SK-MEL-5 (cell line): ENCODE data around the gene TTC9C. TPM values are rescaled to one million over a fixed set of nuclear protein-coding genes. Genes with fewer than 3 reads are reported as not detected.
A peak's percentile ranks its signal among the peaks of the same experiment; 100 is the strongest.
"Not testable (repeated sequence)": the region's sequence is repeated elsewhere in the genome, so short reads cannot be mapped to it uniquely, and the experiment has no call there.

Source experiments
- DNase-seq: peaks from one replicate; pipeline ENCODE4 v3.0.0-alpha.2; 2016; ENCODE audit warnings: low read depth, low spot score
- in situ Hi-C: cut with HindIII; loops from 2 replicates; pipeline ENCODE4 v1.10.0; 2016; ENCODE audit warnings: low sequenced_read_pairs, high pct_unique_total_duplicates, low pct_unique_long_range_greater_than_20kb
- polyA plus RNA-seq, 2 experiments: library from polyadenylated mRNA; depleted of rRNA; stranded (reverse); fragments of >200 nt; gene quantifications; 2 replicates each; pipeline ENCODE4 v1.2.3, GENCODE V29; 2015
- total RNA-seq: library from RNA; depleted of rRNA; stranded (reverse); fragments of >200 nt; shearing (Covaris generic); gene quantifications from 2 replicates; pipeline ENCODE4 v1.2.3, GENCODE V29; 2014; rRNA removed

TTC9C gene, protein sequence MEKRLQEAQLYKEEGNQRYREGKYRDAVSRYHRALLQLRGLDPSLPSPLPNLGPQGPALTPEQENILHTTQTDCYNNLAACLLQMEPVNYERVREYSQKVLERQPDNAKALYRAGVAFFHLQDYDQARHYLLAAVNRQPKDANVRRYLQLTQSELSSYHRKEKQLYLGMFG
- total RNA-seq = 25.0 and 25.4 TPM in 2 replicates
- 22.4 and 32.2 TPM in 2 replicates for polyA plus RNA-seq (2015; cell fraction: cytosol; rRNA removed)
- polyA plus RNA-seq (2015; cell fraction: nucleus; rRNA removed) = 21.8 and 30.2 TPM in 2 replicates

DNA sequence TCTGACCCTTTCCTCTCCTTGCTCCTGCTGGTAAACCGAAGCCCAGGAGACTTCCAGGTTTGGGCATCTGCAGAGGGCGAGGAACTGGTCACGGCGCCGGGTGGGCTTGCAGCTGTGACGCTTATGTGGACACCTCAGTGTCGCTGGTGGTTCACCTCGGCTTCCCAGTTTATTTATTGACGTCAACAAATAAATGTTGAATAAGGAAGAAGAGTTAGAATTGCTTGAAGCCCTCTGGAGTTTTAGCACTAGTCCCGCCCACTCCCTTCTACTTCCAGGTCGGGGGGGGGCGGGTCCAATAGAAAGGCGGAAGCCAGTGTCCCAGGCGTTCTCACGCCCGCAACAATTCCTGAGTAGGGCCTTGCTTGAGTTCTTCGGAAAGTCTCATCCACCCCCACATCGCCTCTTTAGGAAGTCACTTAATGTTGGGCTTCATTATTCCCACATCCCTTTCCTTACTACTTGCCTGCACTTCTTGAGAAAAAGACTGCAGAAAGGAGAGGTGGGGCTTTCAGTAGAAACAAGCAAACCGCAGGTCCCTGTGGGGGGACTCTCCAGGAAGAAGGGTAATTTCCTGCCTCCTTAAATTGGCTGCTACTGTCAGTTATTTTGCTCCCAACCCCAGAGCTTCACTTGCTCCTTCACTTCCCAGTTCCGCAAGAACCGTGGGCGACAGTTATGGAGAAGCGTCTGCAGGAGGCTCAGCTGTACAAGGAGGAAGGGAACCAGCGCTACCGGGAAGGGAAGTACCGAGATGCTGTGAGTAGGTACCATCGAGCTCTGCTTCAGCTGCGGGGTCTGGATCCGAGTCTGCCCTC lies at the start of gene TTC9C:
Gene TTC9C (plus strand): TSS at position 316 of the 818 bp plus-strand sequence. CDS start 363 bp downstream, at position 679.
- in situ Hi-C loops = no loop called here

DNA sequence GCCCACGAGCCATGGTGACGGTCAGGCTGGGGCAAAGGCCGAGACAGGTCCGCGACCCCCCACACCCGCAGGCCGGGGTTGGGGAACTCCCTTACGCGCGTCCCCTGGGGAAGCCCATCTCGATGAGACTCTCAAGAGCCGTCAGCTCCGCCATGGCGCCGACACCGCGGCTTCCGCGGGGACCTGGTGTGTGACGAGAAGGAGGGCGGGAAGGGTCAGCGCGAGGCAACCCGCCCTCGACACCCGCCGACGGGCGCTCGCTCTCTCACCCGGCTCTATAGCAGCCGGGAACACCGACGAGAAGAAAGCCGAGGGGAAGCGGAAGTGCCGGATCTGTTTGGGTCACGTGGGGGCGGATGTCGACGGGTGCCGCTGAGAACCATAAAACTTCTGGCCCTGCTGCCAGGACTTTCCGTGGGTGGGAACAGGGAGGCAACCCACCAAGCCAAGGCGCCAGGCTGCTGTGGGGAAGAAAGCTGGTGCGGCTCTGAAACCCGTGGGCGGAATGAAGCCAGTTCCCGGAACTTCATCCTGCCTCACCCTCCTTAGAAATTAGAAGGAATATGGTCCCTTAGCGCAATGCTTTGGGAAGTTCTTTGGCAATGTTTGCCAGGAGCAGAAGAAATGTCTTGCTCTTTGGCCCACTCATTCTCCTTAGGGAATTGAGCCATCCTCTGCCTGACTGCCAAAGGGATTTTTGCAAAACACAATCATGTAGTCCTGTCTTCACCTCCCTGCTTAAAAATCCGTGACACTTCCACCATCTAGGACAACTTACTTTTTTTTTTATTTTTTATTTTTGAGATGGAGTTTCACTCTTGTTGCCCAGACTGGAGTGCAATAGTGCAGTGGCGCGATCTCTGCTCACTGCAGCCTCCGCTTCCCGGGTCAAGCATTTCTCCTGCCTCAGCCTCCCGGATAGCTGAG lies 49.3 kb upstream of the TTC9C start, which contains the start of gene UBXN1:
Gene UBXN1 (minus strand): TSS at position 304 of the 927 bp plus-strand sequence. CDS start 150 bp downstream, at position 154.
- peak; percentile 88 for DNase-seq
- in situ Hi-C loops = no loop called here

More for the DNA sequence above, at the start of gene TTC9C:
- DNase-seq = peak; percentile 80

DNA sequence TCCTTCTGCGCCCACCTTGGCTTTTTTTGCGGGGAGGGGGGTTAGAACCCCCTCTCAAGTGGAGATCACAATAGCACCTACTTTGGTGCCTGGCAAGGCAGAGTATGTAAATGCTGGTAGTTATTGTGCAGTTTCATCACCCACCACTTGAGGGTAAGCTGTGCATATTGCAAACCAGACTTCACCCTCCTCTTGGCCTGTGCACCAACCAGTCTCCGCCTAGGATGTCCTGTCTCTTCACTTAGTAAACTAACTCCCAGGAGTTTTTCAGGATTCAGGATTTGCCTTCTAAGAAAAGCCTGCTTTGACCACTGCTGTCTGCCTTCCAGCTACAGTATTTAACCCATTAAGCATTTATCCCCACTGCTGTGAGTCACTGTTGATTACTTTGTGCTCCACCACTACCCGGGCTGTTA lies 47.5 kb upstream of the TTC9C start:
- peak; percentile 84 for DNase-seq
- in situ Hi-C loops = no loop called here

DNA sequence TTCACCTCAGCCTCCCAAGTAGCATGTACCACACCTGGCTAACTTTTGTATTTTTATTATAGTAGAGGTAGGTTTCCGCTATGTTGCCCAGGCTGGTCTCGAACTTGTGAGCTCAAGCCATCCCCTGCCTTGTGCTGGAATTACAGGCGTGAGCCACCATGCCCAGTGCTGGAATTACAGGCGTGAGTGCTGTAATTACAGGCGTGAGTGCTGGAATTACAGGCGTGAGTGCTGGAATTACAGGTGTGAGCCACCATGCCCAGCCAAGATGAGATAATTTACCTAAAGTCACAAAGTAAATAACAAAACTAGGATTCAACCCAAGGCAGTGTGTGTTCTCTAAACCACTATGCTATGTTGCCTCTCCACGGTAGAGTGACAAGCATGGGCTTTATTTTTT lies 45.8 kb upstream of the TTC9C start:
- no peak for DNase-seq
- in situ Hi-C loops = no loop called here

DNA sequence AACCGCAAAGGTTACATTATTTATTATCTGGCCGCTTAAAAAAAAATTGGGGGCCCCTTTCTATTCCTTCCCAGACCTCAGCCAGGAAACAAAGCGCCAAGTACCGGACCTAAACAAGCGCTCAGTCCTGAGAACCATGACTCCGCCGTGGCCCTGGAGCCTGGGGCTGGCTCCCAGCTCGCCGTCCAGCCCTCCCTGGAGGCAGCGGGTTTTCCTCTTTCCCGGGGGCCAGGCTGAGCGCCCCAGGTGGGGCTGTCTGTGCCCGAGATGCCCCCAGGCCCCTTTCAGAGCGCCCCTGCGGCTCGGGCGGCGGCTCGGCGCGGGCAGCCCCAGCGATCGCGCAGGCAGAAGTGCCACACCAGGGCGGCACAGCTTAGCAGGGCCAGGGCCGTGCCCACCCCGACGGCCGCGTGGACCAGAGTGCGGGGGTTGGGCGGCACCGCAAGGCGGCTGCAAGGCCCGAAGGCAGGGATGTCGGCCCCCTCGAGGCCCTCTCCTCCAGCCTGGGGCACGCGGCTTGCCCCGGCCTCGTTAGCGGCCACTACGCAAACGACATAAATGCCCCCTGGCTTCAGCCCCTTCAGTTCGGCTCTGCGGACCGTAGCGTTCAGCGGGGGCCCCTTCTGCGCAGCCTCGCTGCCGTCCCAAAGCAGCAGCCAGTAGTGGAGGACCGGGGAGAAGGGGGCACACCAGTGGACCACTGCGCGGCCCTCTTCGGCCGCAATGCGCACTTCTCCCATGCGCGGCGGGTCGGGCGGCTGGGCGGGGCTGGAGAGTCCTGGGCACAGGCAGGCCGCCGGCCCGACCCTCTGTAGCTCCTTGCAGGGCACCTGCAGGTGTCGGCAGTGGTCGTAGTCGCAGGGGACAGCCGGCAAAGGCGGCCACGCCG lies 40.5 kb upstream of the TTC9C start:
- in situ Hi-C loops = no loop called here
- no peak for DNase-seq

DNA sequence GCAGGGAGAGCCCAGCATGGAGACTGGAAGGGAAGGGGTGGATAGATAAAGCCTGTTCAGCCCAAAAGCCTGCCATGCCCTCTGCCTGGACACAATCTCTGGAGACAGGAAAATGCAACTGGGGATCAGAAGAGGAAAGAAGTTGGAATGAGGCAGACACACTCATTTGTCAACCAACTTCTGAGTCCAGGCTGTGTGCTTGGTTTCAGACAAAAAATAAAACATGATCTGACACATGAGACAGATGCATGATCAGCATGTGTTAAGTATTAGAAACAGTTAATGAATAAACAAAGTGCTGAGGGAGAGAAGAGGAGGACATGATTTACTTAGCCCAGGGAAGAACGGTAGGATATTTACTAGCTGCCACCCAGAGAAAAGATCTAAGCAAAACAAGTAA lies 39.8 kb upstream of the TTC9C start:
- in situ Hi-C loops = no loop called here
- no peak for DNase-seq

DNA sequence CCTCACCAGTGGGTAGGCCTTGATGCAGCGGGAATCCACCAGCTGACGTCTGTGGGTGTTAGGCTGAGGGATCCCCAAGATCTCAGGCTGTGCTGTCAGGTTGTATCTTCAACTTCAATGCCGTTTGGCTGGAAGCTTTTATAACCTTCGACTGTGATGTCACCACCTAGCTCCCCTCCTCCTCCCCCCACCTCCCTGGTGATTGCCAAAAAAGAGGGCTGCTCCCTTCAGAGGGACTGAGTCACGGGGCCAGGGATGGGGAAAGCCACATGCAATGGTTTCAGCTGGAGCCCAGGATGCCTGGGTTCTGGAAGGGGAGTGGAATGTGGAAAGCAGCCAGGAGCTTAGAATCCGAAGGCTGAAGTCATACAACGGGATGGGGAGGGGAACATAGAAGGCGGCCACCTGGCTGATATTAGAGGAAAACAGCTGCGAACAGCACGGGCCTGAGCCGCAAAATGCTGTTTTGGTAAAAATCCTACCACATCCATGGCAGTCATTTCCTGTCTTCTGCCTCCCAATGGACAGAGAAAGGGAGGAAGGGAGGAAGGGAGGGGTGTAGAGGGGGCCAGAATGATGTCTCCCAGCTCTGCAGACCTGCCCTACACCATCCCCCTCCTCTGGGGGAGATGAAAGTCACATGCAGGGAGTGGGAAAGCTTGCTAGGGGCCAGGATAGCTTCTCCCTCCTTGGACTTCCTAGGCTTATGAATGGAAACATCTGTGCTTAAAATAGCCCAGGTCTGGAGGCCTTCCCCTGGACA lies 38.7 kb upstream of the TTC9C start, which contains the start of gene LRRN4CL:
Gene LRRN4CL (minus strand): TSS at position 110 of the 763 bp plus-strand sequence. CDS start 1,022 bp downstream, outside the sequence.
- peak; percentile 47 for DNase-seq
- in situ Hi-C loops = no loop called here

DNA sequence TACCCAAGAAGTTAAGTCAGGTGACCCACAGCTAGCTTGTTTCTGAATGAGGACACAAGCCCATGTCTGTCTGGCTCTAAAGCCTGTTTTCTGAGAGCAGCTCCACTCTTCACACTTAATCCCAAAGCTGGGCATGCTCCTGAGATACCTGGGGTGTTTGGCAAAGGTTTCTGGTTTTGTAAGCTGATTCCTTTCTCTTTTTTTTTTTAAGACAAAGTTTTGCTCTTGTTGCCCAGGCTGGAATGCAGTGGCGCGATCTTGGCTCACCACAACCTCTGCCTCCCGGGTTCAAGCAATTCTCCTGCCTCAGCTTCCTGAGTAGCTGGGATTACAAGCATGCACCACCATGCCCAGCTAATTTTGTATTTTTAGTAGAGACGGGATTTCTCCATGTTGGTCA lies 34.7 kb upstream of the TTC9C start:
- DNase-seq, in situ Hi-C loops: not testable (repeated sequence)

DNA sequence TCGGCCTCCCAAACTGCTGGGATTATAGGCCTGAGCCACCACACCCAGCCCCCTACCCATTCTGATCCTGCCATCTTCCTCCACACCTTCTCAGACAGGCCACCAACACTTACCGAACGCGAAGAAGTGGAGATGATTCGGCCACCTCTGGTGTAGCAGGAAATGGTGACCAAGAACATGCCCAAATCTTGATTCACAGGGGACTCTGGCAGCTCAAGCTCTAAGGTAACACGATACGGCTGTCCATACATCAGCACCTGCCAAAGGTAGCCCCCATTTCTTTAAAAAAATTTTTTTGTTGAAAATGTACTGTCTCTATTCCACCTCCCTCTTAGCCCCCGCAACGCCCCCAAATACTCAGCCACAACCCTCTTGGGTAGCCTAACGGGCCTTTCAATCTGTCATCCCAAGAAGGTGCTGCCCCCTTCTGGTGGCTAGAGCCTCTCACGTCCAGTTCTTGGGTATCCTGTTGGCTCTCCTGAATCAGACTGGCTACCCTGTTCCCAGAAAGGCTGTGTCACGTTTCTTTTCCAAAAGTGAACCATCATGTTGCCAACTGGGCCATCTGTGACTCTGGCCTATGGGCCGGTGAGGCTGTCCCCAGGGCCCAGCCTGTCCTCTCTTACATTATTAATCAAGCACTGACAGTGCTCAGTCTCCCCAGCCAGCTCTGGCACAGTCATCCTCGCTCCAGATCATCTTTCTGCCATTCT lies 33.7 kb upstream of the TTC9C start:
- peak; percentile 82 for DNase-seq
- in situ Hi-C loops = no loop called here

DNA sequence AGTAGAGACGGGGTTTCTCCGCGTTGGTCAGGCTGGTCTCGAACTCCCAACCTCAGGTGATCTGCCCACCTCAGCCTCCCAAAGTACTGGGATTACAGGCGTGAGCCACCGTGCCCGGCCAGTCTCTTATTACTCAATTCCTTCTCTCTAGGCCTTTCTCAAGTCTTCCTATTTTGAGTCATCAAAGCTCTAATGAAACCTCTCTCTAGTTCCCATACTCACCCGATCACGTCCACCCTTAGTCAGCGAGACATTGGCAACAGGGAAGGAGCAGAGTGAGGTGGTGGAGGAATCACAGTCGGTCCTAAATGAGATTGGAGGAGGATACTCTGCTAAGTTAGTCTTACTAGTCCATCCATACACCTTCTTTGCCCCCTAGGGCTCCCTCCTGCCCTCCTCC lies 26.0 kb upstream of the TTC9C start:
- DNase-seq = no peak
- in situ Hi-C loops = no loop called here

DNA sequence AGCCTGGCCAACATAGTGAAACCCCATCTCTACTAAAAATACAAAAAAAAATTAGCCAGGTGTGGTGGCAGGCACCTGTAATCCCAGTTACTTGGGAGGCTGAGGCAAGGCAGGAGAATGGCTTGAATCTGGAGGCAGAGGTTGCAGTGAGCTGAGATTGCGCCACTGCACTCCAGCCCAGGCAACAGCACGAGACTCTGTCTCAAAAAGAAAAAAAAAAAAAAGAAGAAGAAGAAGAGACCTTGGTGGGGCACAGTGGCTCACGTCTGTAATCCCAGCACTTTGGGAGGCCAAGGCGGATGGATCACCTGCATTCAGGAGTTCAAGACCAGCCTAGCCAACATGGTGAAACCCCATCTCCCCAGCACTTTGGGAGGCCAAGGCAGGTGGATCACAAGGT lies 24.4 kb upstream of the TTC9C start:
- DNase-seq, in situ Hi-C loops: not testable (repeated sequence)

DNA sequence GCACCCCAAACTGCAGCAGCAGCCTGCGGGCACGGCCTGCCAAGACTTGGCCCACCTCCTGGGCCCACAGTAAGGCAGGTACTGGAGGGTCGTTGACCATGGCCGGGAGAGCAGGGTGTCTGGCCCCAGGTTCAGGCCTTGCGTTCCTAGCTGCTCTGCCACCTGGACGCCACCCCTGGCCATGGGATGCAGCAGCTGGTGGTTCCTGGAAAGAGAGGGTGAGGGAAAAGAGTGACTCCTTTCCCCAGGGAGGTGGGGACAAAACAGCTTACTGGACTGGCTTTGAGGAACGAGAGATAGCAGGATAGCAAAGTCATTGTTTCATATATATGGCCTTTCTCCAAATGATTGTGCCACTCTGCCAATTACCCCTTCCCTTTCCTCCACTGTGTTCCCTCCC lies 22.9 kb upstream of the TTC9C start:
- in situ Hi-C loops = no loop called here
- no peak for DNase-seq

DNA sequence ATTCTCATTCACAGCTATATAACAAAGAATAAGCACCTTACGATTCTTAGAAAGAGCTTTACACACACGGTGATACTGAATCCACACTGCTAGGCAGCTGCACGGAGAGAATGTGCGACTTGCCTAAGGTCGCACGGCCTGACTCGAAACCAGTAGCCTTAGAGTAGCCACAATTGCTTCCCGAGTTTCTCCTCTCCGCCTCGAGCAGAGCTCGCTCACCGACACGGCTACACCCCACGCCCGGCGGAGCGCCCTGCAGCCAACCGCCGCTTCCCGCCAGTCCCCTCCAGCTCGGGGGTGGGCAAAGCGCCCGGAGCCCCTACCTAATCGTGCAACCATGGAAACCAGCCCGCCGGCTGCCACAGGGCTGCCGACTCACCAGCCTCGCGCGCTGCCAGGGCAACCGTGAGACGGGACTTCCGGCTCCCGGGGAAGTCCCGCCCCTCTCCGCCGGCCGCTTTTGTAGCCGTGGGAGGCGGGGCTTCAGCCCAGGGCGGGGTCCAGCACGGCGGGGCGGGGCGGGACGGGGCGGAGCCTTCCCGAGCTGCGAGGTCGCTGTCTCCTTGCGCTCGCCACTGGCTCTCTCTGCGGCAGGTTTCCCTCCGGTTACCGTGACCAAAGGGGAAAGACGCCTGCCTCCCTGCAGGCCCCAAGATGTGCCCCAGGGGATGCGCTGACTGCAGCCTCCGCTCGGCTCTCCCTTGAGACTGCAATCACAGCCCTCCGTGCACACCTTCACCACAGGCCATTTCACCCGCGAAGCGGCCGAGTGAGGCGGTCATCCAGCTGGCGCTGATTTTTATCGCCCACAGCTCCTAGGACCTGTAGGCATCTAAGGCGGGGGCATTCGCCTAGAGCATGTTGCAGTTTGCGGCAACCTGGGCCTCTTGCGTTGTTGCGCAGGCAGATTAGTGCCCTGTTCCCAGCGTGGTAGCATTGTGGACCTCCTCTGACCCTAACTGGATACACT lies 22.1 kb upstream of the TTC9C start:
- peak; percentile 86 for DNase-seq
- in situ Hi-C loops = no loop called here

DNA sequence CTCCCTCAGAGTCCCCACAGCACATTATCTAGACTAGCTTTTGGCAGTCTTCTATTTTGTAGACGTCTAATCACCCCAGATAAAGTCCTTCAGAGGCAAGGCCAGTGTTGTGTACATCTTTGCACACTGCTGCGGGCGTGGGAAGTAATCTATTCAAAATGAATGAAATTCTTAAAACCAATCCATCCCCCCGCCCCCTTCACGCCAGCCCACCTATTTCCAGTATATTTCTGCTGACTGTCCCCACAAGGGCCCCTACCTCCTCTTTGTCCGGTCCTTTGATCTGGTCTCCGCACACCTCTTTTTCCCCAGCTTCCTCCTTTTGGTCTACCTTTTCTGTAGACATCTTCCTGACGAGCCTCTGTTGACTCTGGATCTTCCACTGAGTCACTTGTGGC lies 21.4 kb upstream of the TTC9C start:
- in situ Hi-C loops = no loop called here

More for the DNA sequence above, 21.4 kb upstream of the TTC9C start:
- no peak for DNase-seq
